KOPT-K1 (cell line): ENCODE results near the gene CYP24A1.
"Not testable (repeated sequence)": the region's sequence is repeated elsewhere in the genome, so short reads cannot be mapped to it uniquely, and the experiment has no call there.

Source experiments
- H3K27ac ChIP-seq: fragments of 200-600 bp; sonication (generic); 2 replicates; pipeline ENCODE4 v1.5.1; 2016; ENCODE audit warnings: antibody characterized with exemption, mild to moderate bottlenecking, low read depth, low read length; ENCODE audit not compliant: poor library complexity, severe bottlenecking
- H3K36me3 ChIP-seq: fragments of 200-600 bp; sonication (generic); 2 replicates; pipeline ENCODE4 v1.5.1; 2017; ENCODE audit warnings: antibody characterized with exemption, mild to moderate bottlenecking, low read length, moderate library complexity; ENCODE audit not compliant: insufficient read depth
- H3K9me3 ChIP-seq: fragments of 200-600 bp; sonication (generic); 2 replicates; pipeline ENCODE4 v1.5.1; 2017; ENCODE audit warnings: antibody characterized with exemption, low read length, mild to moderate bottlenecking; ENCODE audit not compliant: insufficient read depth, poor library complexity, severe bottlenecking

Gene CYP24A1

GRCh38 chr20:54144847-54145414 is 28.9 kb downstream of the CYP24A1 start:
- Histone ChIP-seq H3K9me3 (no peaks in the 10 kb centered on the region), H3K27ac (no peak overlapping the region), H3K36me3 (no peaks in the 10 kb centered on the region)

- Histone ChIP-seq H3K27ac (no peak overlapping the region), H3K9me3 (no peaks in the 10 kb centered on the region), H3K36me3 (no peaks in the 10 kb centered on the region)
Measured at GRCh38 chr20:54140927-54141566, 32.7 kb downstream of the CYP24A1 start.

- Histone ChIP-seq H3K36me3 (no peaks in the 10 kb centered on the region), H3K27ac (no peak overlapping the region), H3K9me3 (no peaks in the 10 kb centered on the region)
Measured at GRCh38 chr20:54140486-54140885, 33.3 kb downstream of the CYP24A1 start.

- no peak overlapping the region for H3K27ac ChIP-seq
- H3K36me3 ChIP-seq = no peaks in the 10 kb centered on the region
- H3K9me3 ChIP-seq = no peaks in the 10 kb centered on the region
Measured at GRCh38 chr20:54140067-54140466, 33.7 kb downstream of the CYP24A1 start.

GRCh38 chr20:54139188-54139587 is 34.6 kb downstream of the CYP24A1 start:
- H3K27ac ChIP-seq = no peak overlapping the region
- no peaks in the 10 kb centered on the region for H3K9me3 ChIP-seq
- no peaks in the 10 kb centered on the region for H3K36me3 ChIP-seq

GRCh38 chr20:54138427-54138826 is 35.4 kb downstream of the CYP24A1 start:
- Histone ChIP-seq H3K36me3 (no peaks in the 10 kb centered on the region), H3K9me3 (no peaks in the 10 kb centered on the region), H3K27ac (no peak overlapping the region)

GRCh38 chr20:54137115-54137514 is 36.7 kb downstream of the CYP24A1 start:
- Histone ChIP-seq H3K9me3 (no peaks in the 10 kb centered on the region), H3K27ac (no peak overlapping the region)

GRCh38 chr20:54134445-54135220 is 39.2 kb downstream of the CYP24A1 start:
- no peak overlapping the region for H3K27ac ChIP-seq
- H3K9me3 ChIP-seq = peaks cover under 1% of the 10 kb centered on the region
- H3K36me3 ChIP-seq = no peaks in the 10 kb centered on the region

More at GRCh38 chr20:54137115-54137514, 36.7 kb downstream of the CYP24A1 start:
- no peaks in the 10 kb centered on the region for H3K36me3 ChIP-seq

- Histone ChIP-seq H3K27ac (no peak overlapping the region), H3K9me3 (peaks cover 5% of the 10 kb centered on the region)
Measured at GRCh38 chr20:54133434-54134427, 40.1 kb downstream of the CYP24A1 start.

GRCh38 chr20:54132612-54133433 is 41.0 kb downstream of the CYP24A1 start:
- H3K27ac ChIP-seq = no peak overlapping the region
- peaks cover 5% of the 10 kb centered on the region for H3K9me3 ChIP-seq
- no peaks in the 10 kb centered on the region for H3K36me3 ChIP-seq

More at GRCh38 chr20:54133434-54134427, 40.1 kb downstream of the CYP24A1 start:
- H3K36me3 ChIP-seq = no peaks in the 10 kb centered on the region

GRCh38 chr20:54131675-54132611 is 41.8 kb downstream of the CYP24A1 start:
- H3K36me3 ChIP-seq = no peaks in the 10 kb centered on the region
- H3K27ac ChIP-seq = no peak overlapping the region

GRCh38 chr20:54131125-54131524 is 42.7 kb downstream of the CYP24A1 start:
- H3K9me3 ChIP-seq, H3K36me3 ChIP-seq, H3K27ac ChIP-seq: not testable (repeated sequence)

More at GRCh38 chr20:54131675-54132611, 41.8 kb downstream of the CYP24A1 start:
- peaks cover 5% of the 10 kb centered on the region for H3K9me3 ChIP-seq

- Histone ChIP-seq H3K27ac (no peak overlapping the region), H3K9me3 (peaks cover 5% of the 10 kb centered on the region), H3K36me3 (no peaks in the 10 kb centered on the region)
Measured at GRCh38 chr20:54129350-54129749, 44.4 kb downstream of the CYP24A1 start.
